GM19023 (cell line): ENCODE measurements around the gene OR1D5.
"Not testable (repeated sequence)": the region's sequence is repeated elsewhere in the genome, so short reads cannot be mapped to it uniquely, and the experiment has no call there.

Experiments
- ATAC-seq: cut with Tn5 transposase; IDR thresholded peaks from one replicate; pipeline ENCODE4 v1.9.1; 2021; ENCODE audit warnings: mild to moderate bottlenecking, moderate library complexity; ENCODE audit not compliant: unreplicated experiment

The OR1D5 gene

DNA sequence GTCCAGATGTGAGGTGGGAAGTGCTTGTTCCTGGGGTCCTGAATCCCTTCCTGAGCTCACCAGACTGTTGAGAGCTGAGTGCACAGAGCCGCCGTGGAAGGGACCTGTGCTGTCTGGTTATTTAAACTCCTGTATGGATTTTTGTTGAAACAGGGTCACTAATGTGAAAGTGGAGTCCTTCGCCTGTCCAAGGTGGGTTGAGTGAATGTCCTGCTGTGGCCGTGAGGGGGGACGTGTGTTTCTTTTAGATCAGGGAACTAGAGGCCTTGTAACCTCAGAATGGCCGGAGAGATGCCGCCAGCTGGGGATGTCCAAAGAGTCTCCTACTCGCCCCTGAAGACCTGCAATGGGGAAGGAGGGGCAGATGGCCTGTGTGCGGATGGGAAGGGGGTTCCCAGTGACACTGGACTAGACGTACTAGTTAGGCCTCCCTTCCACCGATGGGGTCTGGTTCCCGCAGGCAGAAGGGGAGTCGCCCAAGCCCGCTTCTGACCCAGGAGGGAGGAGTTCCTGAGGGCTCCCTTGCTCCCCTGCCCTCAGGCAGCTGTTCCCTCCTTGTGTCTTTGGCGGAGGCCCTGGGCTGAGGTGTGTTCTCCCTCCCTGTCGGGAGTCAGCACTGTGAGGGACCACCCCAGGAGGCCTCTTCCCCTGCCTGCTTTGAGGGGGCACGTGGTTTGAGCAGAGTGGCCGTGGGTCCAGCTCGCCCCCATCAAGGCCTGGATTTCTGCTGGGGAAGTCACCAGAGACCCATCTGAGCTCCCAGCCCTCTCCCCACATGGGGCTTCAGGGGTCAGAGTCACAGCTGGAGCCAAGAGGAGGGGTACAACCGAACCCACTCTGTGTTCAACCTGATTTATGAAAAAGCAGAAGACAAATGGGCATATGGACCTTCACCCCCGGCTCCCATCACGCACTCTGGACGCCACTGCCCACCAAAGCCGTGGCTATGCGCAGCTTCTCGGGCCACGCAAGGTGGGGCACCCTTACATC, 30.9 kb downstream of the OR1D5 start:
- no peak for ATAC-seq

DNA sequence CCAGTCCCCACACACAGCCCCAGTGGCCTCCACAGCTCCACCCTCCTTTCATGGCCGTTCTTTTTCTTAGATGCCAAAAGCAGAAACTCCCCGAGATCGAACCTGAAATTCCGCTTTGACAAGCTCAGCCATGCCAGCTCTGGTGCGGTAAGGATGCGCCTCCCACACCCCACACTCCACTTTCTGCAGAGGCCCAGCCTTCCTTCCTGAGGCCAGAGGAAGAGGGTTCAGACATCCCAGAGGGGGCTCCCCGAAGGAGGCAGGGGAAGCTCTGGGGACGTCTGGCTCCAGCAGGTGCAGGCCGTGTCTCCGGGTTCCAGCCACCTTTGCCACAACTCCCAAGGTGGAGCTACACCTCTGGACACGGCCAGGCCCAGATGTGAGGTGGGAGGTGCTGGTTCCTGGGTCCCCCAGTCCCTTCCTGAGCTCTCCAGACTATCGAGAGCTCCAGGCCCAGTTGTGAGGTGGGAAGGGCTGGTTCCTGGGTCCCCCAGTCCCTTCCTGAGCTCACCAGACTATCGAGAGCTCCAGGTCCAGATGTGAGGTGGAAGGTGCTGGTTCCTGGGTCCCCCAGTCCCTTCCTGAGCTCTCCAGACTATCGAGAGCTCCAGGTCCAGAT, 32.4 kb downstream of the OR1D5 start:
- ATAC-seq: not testable (repeated sequence)

- ATAC-seq: no peak
Observed at GRCh38 chr17:3030096-3030495, 33.3 kb downstream of the OR1D5 start.

DNA sequence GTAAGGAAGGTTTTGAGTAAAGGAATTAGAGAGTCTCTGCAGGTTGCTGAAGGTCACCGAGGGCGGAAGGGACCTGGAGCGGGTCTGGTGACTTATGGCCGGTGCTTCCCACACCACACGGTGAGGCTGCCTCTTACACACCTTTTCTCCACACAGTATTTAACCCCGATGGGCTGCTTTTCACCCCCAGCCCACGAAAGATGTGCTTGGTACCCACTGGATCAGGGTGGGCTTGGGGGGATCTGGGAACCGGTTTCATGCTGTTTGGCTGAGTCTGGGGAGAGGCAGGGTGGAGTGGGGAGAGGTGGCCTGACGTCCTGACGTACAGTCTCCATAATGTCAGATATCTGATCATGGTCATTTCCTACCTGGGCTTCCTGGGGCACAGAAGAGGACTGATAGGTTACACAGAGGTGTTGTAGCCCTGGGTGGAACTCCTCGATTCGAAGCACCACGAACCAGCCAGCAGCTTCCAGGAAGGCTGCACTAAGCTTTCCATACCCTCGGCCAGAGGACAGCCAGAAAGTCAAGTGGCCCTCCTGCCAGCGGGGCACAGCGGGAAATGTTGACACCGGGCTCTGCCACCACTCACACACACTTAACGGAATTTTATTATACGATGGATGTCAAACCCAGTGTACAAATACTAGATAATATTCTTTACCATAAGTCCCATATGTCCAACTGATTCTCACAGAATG, 34.0 kb downstream of the OR1D5 start:
- ATAC-seq: no peak

- no peak for ATAC-seq
Observed at GRCh38 chr17:3027786-3028532, 35.4 kb downstream of the OR1D5 start.

GRCh38 chr17:3026856-3027751, 36.3 kb downstream of the OR1D5 start:
- ATAC-seq: no peak

GRCh38 chr17:3026125-3026855, 37.1 kb downstream of the OR1D5 start:
- no peak for ATAC-seq

DNA sequence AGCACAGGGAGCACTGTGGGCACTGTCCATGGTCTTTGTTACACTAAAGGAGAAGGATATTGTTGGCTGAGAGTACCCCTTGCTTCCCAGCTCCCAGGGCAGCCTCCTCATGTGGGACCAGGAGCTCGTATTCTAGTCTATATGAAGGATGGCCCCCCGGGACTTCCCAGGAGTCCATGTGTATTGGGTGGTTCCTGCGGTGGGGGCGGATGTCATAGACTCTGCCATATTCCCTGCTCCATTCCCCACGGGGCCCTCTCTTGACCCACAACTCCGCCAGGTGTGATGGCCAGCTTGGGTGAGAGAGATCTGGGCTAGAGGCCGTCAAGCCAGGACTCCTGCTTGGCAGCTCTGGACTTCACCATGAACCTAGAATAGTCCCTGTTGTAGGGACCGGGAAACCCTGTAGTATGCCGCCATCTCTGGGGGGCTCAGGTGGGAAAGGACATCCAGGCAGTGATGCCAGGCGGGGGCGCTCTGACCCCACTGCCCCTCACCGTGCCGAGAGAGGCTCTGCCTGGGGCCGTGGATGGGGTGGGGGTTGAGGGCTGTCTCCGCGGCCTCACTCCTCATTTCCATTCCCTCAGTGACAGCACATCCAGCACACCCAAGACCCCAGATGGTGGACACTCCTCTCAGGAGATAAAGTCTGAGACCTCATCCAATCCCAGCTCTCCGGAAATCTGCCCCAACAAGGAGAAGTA, 37.8 kb downstream of the OR1D5 start:
- ATAC-seq: no peak

DNA sequence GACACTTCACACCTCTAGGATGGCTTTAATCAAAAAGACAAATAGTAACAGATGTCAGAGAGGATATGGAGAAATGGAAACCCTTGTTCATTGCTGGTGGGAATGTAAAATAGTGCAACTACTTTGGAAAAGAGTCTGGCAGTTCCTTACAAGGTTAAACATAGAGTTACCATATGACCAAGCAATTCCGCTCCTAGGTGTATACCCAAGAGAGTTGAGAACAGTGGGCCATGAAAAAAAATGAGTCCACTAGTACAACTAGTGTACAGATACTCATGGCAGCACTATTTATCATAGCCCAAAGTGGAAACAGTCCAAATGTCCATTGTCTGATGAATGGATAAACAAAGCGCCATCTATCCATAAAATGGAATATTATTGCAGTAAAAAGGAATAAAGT, 39.1 kb downstream of the OR1D5 start:
- ATAC-seq: no peak

DNA sequence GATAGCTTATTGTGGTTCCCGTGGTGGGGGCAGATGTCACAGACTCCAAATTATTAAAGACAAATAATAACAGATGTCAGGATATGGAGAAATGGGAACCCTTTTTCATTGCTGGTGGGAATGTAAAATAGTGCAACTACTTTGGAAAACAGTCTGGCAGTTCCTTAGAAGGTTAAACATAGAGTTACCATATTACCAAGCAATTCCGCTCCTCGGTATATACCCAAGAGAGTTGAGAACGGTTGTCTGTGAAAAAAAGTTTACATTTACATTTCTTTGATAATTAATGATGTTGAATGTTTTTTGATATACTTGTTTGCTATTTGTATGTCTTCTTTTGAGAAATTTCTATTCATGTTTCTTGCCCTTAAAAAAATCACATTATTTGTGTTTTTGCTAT, 41.2 kb downstream of the OR1D5 start:
- no peak for ATAC-seq

- ATAC-seq: no peak
Observed at GRCh38 chr17:3020381-3020780, 43.0 kb downstream of the OR1D5 start.

- no peak for ATAC-seq
Observed at GRCh38 chr17:3019761-3020160, 43.6 kb downstream of the OR1D5 start.

- no peak for ATAC-seq
Observed at GRCh38 chr17:3017936-3018335, 45.5 kb downstream of the OR1D5 start.

GRCh38 chr17:3015890-3016289, 47.5 kb downstream of the OR1D5 start:
- no peak for ATAC-seq

DNA sequence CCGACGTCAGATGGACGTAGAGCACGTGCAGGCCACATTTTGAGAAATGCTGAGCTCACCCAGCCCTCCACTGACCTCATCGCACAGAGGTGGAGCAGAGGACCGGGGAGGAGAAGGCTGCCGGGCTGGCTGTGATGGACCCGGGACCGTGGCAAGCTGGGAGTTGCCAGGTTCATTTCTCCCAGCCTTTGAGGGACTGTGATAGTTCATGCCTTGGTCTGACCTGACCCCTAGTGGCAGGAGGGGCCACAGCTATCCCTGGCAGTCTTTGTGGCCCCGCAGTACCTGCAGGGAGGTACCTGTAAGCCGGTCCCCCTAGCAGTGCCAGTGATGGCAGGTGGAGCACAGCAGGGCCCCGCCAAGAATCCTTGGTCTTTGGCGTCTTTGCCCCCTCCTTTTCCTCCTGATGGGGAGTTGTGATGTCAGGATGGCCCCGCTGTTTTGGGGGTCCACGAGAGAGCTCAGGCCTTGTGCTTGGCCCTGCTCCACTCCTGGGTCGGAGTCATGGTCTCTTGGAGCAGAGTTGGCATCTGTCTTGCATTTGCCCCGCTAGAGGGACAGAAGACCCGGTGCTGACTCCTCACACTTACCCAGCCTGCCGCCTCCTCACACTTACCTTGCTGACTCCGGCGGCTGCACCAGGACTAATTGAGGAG, 50.4 kb downstream of the OR1D5 start:
- no peak for ATAC-seq
